ENCODE results near the gene PABPC1L. TPM values are rescaled to one million over a fixed set of nuclear protein-coding genes. Genes with fewer than 3 reads are reported as not detected.

Gene PABPC1L
- total RNA-seq, 1 donor from 2014 or later = 83.6 TPM

Other genes starting within 250 kb of the PABPC1L start
- not detected in 2 replicates for gene CCN5, start 194.7 kb upstream of the PABPC1L start, total RNA-seq
- gene KCNK15, start 164.2 kb upstream of the PABPC1L start, total RNA-seq = 0.16 and 0.34 TPM in 2 replicates
- not detected in 2 replicates for gene RIMS4, start 99.5 kb upstream of the PABPC1L start, total RNA-seq
- gene YWHAB, start 24.4 kb upstream of the PABPC1L start, total RNA-seq = 221 and 225 TPM in 2 replicates
- gene TOMM34, start 50.3 kb downstream of the PABPC1L start, total RNA-seq = 59.5 and 62.1 TPM in 2 replicates
- 147 and 149 TPM in 2 replicates for gene STK4, start 56.5 kb downstream of the PABPC1L start, total RNA-seq
- gene KCNS1, start 191.1 kb downstream of the PABPC1L start, total RNA-seq = 0.18 and 0.21 TPM in 2 replicates
- not detected in 2 replicates for gene WFDC5, start 205.1 kb downstream of the PABPC1L start, total RNA-seq
- not detected in 2 replicates for gene WFDC12, start 214.4 kb downstream of the PABPC1L start, total RNA-seq

Data from activated T-helper 2 cell treated with anti-CD3 and anti-CD28 coated beads, Interferon-gamma antibody, Interleukin-2, Interleukin-4, amounts not matched to agents 10 μg/mL and 5 μg/mL and 100 μg/mL, durations not matched to agents 14 hours and 24 hours and 36 hours (primary cell).